K562 (cell line): ENCODE measurements around the gene SCRN2. TPM values are rescaled to one million over a fixed set of nuclear protein-coding genes. Genes with fewer than 3 reads are reported as not detected.
A peak's percentile ranks its signal among the peaks of the same experiment; 100 is the strongest.

Experiments used
- BCL6 ChIP-seq: fragments of 250-450 bp; sonication (Bioruptor Pico); IDR thresholded peaks from 2 replicates; pipeline ENCODE4 v1.4.0; 2020
- CEBPB ChIP-seq: fragments of 450-650 bp; IDR thresholded peaks from 2 replicates; pipeline ENCODE4 v1.6.1; 2016; ENCODE audit warnings: missing genetic modification characterization, missing compliant biosample characterization
- CTBP1 ChIP-seq: fragments of 450-650 bp; IDR thresholded peaks from 2 replicates; pipeline ENCODE4 v1.6.1; 2016; ENCODE audit warnings: borderline replicate concordance
- DPF2 ChIP-seq: fragments of 450-650 bp; IDR thresholded peaks from 2 replicates; pipeline ENCODE4 v1.6.1; 2016
- GABPA ChIP-seq: fragments of 200-800 bp; sonication (Bioruptor generic); conservative IDR thresholded peaks from 2 replicates; pipeline ENCODE4 v1.6.1; 2016; ENCODE audit warnings: low read depth, missing genetic modification characterization, missing compliant biosample characterization
- GTF2A2 ChIP-seq: IDR thresholded peaks from 2 replicates; pipeline ENCODE4 v1.6.1; 2016; ENCODE audit warnings: mild to moderate bottlenecking, missing genetic modification characterization, missing compliant biosample characterization
- HDAC8 ChIP-seq: fragments of 450-650 bp; IDR thresholded peaks from 2 replicates; pipeline ENCODE4 v1.6.1; 2016; ENCODE audit warnings: mild to moderate bottlenecking, missing genetic modification characterization, moderate library complexity, missing compliant biosample characterization
- HNRNPUL1 ChIP-seq: fragments of 200-400 bp; formaldehyde crosslinking; IDR thresholded peaks from 2 replicates; pipeline ENCODE4 v1.6.1; 2017; ENCODE audit warnings: low read length
- KLF6 ChIP-seq: fragments of 250-450 bp; sonication (Bioruptor Pico); IDR thresholded peaks from 2 replicates; pipeline ENCODE4 v1.4.0; 2020; ENCODE audit warnings: mild to moderate bottlenecking, moderate library complexity, borderline replicate concordance
- LARP7 ChIP-seq: fragments of 450-650 bp; IDR thresholded peaks from 2 replicates; pipeline ENCODE4 v1.6.1; 2016
- NFIC ChIP-seq: fragments of 450-650 bp; IDR thresholded peaks from 2 replicates; pipeline ENCODE4 v1.6.1; 2017; ENCODE audit warnings: mild to moderate bottlenecking, inconsistent platforms
- NFIX ChIP-seq: fragments of 250-450 bp; sonication (Bioruptor Pico); IDR thresholded peaks from 2 replicates; pipeline ENCODE4 v1.4.0; 2020; ENCODE audit warnings: low read depth, mild to moderate bottlenecking, moderate library complexity
- SMARCC2 ChIP-seq: fragments of 450-650 bp; IDR thresholded peaks from 2 replicates; pipeline ENCODE4 v1.6.1; 2017; ENCODE audit warnings: antibody characterized with exemption, moderate library complexity, mild to moderate bottlenecking, low read depth
- TEAD4 ChIP-seq, 2 experiments: sonication (generic) in 1 of 2; formaldehyde crosslinking in 1 of 2; IDR thresholded peaks; 2 replicates each; pipeline versions ENCODE4 v1.6.1 to v1.8.0; 2012 to 2022; ENCODE audit warnings: borderline replicate concordance in 1 of 2, inconsistent platforms in 1 of 2, low read length in 1 of 2, mild to moderate bottlenecking in 1 of 2, missing genetic modification reagents in 1 of 2
- U2AF1 ChIP-seq: fragments of 200-400 bp; formaldehyde crosslinking; optimal IDR thresholded peaks from 2 replicates; pipeline ENCODE3; 2017; ENCODE audit warnings: mild to moderate bottlenecking, low read depth, low read length, moderate library complexity
- ZC3H8 ChIP-seq: fragments of 450-650 bp; IDR thresholded peaks from 2 replicates; pipeline ENCODE4 v1.6.1; 2017
- ZNF140 ChIP-seq: fragments of 250-450 bp; sonication (Bioruptor Pico); IDR thresholded peaks from 2 replicates; pipeline ENCODE4 v1.8.0; 2021; ENCODE audit warnings: moderate library complexity, mild to moderate bottlenecking, inconsistent platforms
- ZNF431 ChIP-seq: sonication (generic); formaldehyde crosslinking; IDR thresholded peaks from 2 replicates; pipeline ENCODE4 v1.8.0; 2022; ENCODE audit warnings: mild to moderate bottlenecking, missing genetic modification reagents
- ZNF444 ChIP-seq: fragments of 250-450 bp; sonication (Bioruptor Pico); IDR thresholded peaks from 2 replicates; pipeline ENCODE4 v1.4.0; 2020; ENCODE audit warnings: mild to moderate bottlenecking, moderate library complexity
- polyA plus RNA-seq, 8 experiments: library from polyadenylated mRNA; depleted of rRNA in 4 of 8; stranded (reverse) in 5 of 8; unstranded in 3 of 8; fragments of >200 nt; fragmentation: Nextera tagmentation in 2 of 8; fragmentation: Illumina TruSeq in 1 of 8; extraction: Ambion mirVana in 2 of 8; extraction: Trizol in 1 of 8; gene quantifications; 2 replicates each; pipeline versions ENCODE4 v1.2.1 to v1.2.3, GENCODE V29; 2011 to 2014; ENCODE audit warnings: inconsistent platforms in 1 of 8, missing spikeins in 1 of 8
- total RNA-seq, 7 experiments: library from RNA; depleted of rRNA in 6 of 7; stranded (reverse); fragments of >200 nt in 6 of 7; fragmentation: Illumina TruSeq in 2 of 7; extraction: Trizol in 2 of 7; gene quantifications; 2 replicates each; pipeline versions ENCODE4 v1.2.1 to v1.2.3, GENCODE V29; 2011 to 2021; ENCODE audit warnings: low replicate concordance in 1 of 7
- TF ChIP-seq, protein P1 (sequence below): fragments of 450-650 bp; IDR thresholded peaks from 2 replicates; pipeline ENCODE4 v1.6.1; 2017; ENCODE audit warnings: antibody characterized with exemption
- TF ChIP-seq, protein P2 (sequence below): fragments of 200-400 bp; formaldehyde crosslinking; IDR thresholded peaks from 2 replicates; pipeline ENCODE4 v1.6.1; 2017; ENCODE audit warnings: mild to moderate bottlenecking, low read depth, low read length, moderate library complexity
- TF ChIP-seq, protein P3 (sequence below): sonication (generic); formaldehyde crosslinking; IDR thresholded peaks from 2 replicates; pipeline ENCODE4 v1.9.0; 2022; ENCODE audit warnings: mild to moderate bottlenecking, missing genetic modification reagents
- TF ChIP-seq, protein P4 (sequence below): fragments of 250-450 bp; sonication (Bioruptor Pico); IDR thresholded peaks from 2 replicates; pipeline ENCODE4 v1.4.0; 2020; ENCODE audit warnings: mild to moderate bottlenecking, moderate library complexity, borderline replicate concordance

Gene SCRN2
- total and polyA plus RNA-seq, 9 of the 15 experiments (the other 6 are each of a cell fraction or from before 2014, with no cell fraction given), result 0.25 to 32.9 (median 13.6) TPM

DNA sequence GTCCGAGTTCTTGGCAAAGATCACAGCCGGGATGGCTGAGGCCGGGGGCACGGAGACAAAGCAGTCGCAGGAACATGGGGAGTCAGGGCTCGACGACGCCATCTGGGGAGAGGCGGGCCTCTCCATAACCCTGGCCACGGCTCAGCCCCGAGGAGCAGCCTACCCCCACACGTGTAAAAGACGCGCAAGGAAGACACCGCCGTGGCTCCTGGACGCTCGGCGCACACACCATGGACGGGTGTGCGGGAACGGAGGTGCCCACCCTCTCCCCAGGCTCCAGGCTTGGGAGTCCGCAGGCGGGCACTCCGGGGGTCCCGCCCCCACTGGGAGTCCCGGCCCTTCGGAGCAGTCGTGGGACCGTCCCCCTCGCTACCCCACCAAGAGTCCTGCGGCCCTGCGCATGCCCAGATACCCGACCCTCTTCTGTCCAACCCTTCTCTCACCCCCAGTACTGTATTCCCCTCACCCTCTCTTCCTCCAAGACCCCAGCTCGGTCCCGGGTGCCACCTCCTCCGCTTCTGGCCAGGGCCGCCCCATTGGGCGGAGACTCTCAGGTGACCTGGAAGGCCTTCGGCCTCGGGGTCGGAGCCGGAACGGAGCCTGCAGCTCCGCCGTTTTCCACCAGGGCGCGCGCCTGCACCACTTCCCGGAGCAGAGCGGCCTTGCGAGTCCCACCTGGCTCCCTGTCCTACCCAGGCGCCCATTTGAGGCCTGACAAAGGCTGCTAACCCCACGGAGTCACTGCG lies at the start of gene SCRN2 (continued):
- TF ChIP-seq, protein P1, sequence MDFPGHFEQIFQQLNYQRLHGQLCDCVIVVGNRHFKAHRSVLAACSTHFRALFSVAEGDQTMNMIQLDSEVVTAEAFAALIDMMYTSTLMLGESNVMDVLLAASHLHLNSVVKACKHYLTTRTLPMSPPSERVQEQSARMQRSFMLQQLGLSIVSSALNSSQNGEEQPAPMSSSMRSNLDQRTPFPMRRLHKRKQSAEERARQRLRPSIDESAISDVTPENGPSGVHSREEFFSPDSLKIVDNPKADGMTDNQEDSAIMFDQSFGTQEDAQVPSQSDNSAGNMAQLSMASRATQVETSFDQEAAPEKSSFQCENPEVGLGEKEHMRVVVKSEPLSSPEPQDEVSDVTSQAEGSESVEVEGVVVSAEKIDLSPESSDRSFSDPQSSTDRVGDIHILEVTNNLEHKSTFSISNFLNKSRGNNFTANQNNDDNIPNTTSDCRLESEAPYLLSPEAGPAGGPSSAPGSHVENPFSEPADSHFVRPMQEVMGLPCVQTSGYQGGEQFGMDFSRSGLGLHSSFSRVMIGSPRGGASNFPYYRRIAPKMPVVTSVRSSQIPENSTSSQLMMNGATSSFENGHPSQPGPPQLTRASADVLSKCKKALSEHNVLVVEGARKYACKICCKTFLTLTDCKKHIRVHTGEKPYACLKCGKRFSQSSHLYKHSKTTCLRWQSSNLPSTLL, result no peak
- TF ChIP-seq ZNF140 (CRISPR knock-in tag) (no peak), KLF6 (no peak), LARP7 (no peak), U2AF1 (no peak), BCL6 (CRISPR knock-in tag) (no peak), GABPA (tag) (peak; percentile 90), GTF2A2 (tag) (no peak), NFIC (no peak), DPF2 (peak; percentile 29; the same call in 1 of the 2 replicates), NFIX (CRISPR knock-in tag) (no peak), ZNF431 (CRISPR knock-in tag) (no peak), CTBP1 (peak; percentile 65; the same call in 1 of the 2 replicates), HNRNPUL1 (no peak), HDAC8 (tag) (no peak), TEAD4 (IDR thresholded peaks at IDR 0.05; ENCODE audit: low read length) (no peak), TEAD4 (CRISPR knock-in tag; IDR thresholded peaks at IDR 0.05; ENCODE audit: borderline replicate concordance) (no peak), ZNF444 (CRISPR knock-in tag) (no peak), CEBPB (tag) (no peak), ZC3H8 (no peak), SMARCC2 (no peak)
- TF ChIP-seq, protein P2, sequence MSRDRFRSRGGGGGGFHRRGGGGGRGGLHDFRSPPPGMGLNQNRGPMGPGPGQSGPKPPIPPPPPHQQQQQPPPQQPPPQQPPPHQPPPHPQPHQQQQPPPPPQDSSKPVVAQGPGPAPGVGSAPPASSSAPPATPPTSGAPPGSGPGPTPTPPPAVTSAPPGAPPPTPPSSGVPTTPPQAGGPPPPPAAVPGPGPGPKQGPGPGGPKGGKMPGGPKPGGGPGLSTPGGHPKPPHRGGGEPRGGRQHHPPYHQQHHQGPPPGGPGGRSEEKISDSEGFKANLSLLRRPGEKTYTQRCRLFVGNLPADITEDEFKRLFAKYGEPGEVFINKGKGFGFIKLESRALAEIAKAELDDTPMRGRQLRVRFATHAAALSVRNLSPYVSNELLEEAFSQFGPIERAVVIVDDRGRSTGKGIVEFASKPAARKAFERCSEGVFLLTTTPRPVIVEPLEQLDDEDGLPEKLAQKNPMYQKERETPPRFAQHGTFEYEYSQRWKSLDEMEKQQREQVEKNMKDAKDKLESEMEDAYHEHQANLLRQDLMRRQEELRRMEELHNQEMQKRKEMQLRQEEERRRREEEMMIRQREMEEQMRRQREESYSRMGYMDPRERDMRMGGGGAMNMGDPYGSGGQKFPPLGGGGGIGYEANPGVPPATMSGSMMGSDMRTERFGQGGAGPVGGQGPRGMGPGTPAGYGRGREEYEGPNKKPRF, result no peak
- TF ChIP-seq, protein P3, sequence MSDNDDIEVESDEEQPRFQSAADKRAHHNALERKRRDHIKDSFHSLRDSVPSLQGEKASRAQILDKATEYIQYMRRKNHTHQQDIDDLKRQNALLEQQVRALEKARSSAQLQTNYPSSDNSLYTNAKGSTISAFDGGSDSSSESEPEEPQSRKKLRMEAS (CRISPR knock-in tag), result no peak; the same call in 1 of the 2 replicates
- TF ChIP-seq, protein P4, sequence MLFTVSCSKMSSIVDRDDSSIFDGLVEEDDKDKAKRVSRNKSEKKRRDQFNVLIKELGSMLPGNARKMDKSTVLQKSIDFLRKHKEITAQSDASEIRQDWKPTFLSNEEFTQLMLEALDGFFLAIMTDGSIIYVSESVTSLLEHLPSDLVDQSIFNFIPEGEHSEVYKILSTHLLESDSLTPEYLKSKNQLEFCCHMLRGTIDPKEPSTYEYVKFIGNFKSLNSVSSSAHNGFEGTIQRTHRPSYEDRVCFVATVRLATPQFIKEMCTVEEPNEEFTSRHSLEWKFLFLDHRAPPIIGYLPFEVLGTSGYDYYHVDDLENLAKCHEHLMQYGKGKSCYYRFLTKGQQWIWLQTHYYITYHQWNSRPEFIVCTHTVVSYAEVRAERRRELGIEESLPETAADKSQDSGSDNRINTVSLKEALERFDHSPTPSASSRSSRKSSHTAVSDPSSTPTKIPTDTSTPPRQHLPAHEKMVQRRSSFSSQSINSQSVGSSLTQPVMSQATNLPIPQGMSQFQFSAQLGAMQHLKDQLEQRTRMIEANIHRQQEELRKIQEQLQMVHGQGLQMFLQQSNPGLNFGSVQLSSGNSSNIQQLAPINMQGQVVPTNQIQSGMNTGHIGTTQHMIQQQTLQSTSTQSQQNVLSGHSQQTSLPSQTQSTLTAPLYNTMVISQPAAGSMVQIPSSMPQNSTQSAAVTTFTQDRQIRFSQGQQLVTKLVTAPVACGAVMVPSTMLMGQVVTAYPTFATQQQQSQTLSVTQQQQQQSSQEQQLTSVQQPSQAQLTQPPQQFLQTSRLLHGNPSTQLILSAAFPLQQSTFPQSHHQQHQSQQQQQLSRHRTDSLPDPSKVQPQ (CRISPR knock-in tag), result no peak
